NCI-H2227 treated with DMSO at 0.1 percent for 48 hours (cell line): ENCODE results near the gene OR1F1.
"Not testable (repeated sequence)": the region's sequence is repeated elsewhere in the genome, so short reads cannot be mapped to it uniquely, and the experiment has no call there.

Experiments used
- DNase-seq: peaks from one replicate; lab custom pipeline; 2025; lab: John Stamatoyannopoulos, UW

The OR1F1 gene

GRCh38 chr16:3187798-3188674, at the start of gene OR1F1:
OR1F1 (plus strand) TSS chr16:3188204.
- DNase-seq: peak; percentile 54

GRCh38 chr16:3138342-3138741, 49.7 kb upstream of the OR1F1 start:
- DNase-seq: no peak

- DNase-seq: no peak
Observed at GRCh38 chr16:3138823-3139426, 49.1 kb upstream of the OR1F1 start.

- not testable (repeated sequence) for DNase-seq
Observed at GRCh38 chr16:3139561-3139960, 48.4 kb upstream of the OR1F1 start.

GRCh38 chr16:3140603-3141427, 47.2 kb upstream of the OR1F1 start:
- no peak for DNase-seq

GRCh38 chr16:3141781-3142311, 46.2 kb upstream of the OR1F1 start:
- DNase-seq: no peak

- DNase-seq: no peak
Observed at GRCh38 chr16:3142327-3142726, 45.7 kb upstream of the OR1F1 start.

GRCh38 chr16:3142770-3143169, 45.2 kb upstream of the OR1F1 start:
- no peak for DNase-seq

- DNase-seq: no peak
Observed at GRCh38 chr16:3143189-3143588, 44.8 kb upstream of the OR1F1 start.

- no peak for DNase-seq
Observed at GRCh38 chr16:3143598-3144320, 44.2 kb upstream of the OR1F1 start.

GRCh38 chr16:3144321-3144983, 43.6 kb upstream of the OR1F1 start:
- no peak for DNase-seq

- no peak for DNase-seq
Observed at GRCh38 chr16:3145151-3145550, 42.9 kb upstream of the OR1F1 start.

GRCh38 chr16:3145660-3146059, 42.3 kb upstream of the OR1F1 start:
- DNase-seq: no peak

GRCh38 chr16:3147046-3147756, 40.8 kb upstream of the OR1F1 start:
- DNase-seq: no peak

- no peak for DNase-seq
Observed at GRCh38 chr16:3147757-3148104, 40.3 kb upstream of the OR1F1 start.

- DNase-seq: no peak
Observed at GRCh38 chr16:3148256-3149192, 39.5 kb upstream of the OR1F1 start.

GRCh38 chr16:3149193-3149530, 38.8 kb upstream of the OR1F1 start:
- no peak for DNase-seq

GRCh38 chr16:3149630-3150345, 38.2 kb upstream of the OR1F1 start:
- no peak for DNase-seq
